ENCODE measurements around the gene CCL27. TPM values are rescaled to one million over a fixed set of nuclear protein-coding genes. Genes with fewer than 3 reads are reported as not detected.

Gene CCL27
- total and polyA plus RNA-seq, 2 donors: 4.4 to 48.4 TPM

Other genes starting within 250 kb of the CCL27 start
- gene FAM219A, start 204.1 kb downstream of the CCL27 start, total RNA-seq: 3.1 TPM
- 9.7 TPM for gene FAM219A, start 204.1 kb downstream of the CCL27 start, polyA plus RNA-seq
- 0.38 TPM for gene DNAI1, start 203.9 kb downstream of the CCL27 start, total RNA-seq
- 0.75 TPM for gene DNAI1, start 203.9 kb downstream of the CCL27 start, polyA plus RNA-seq
- 0.47 TPM for gene ENHO, start 139.7 kb downstream of the CCL27 start, total RNA-seq
- 3.7 TPM for gene ENHO, start 139.7 kb downstream of the CCL27 start, polyA plus RNA-seq
- 3.9 TPM for gene CNTFR, start 72.9 kb downstream of the CCL27 start, total RNA-seq
- 2.2 TPM for gene CNTFR, start 72.9 kb downstream of the CCL27 start, polyA plus RNA-seq
- 38.4 TPM for gene RPP25L, start 50.6 kb downstream of the CCL27 start, total RNA-seq
- 40.8 TPM for gene RPP25L, start 50.6 kb downstream of the CCL27 start, polyA plus RNA-seq
- 87.8 TPM for gene DCTN3, start 42.2 kb downstream of the CCL27 start, total RNA-seq
- 97.1 TPM for gene DCTN3, start 42.2 kb downstream of the CCL27 start, polyA plus RNA-seq
- gene ARID3C, start 33.6 kb downstream of the CCL27 start, total RNA-seq: 0.09 TPM
- gene ARID3C, start 33.6 kb downstream of the CCL27 start, polyA plus RNA-seq: 0.07 TPM
- 21.0 TPM for gene SIGMAR1, start 24.9 kb downstream of the CCL27 start, total RNA-seq
- 24.6 TPM for gene SIGMAR1, start 24.9 kb downstream of the CCL27 start, polyA plus RNA-seq
- gene GALT, start 16.0 kb downstream of the CCL27 start, total RNA-seq: 34.5 TPM
- gene GALT, start 16.0 kb downstream of the CCL27 start, polyA plus RNA-seq: 61.8 TPM
- 12.6 TPM for gene IL11RA, start 10.5 kb downstream of the CCL27 start, total RNA-seq
- 52.8 TPM for gene IL11RA, start 10.5 kb downstream of the CCL27 start, polyA plus RNA-seq
- gene CCL19, start 28.6 kb upstream of the CCL27 start, total RNA-seq: 905 TPM
- gene CCL19, start 28.6 kb upstream of the CCL27 start, polyA plus RNA-seq: 588 TPM
- 43.7 TPM for gene CCL21, start 47.5 kb upstream of the CCL27 start, total RNA-seq
- 16.6 TPM for gene CCL21, start 47.5 kb upstream of the CCL27 start, polyA plus RNA-seq